Fibroblast of skin of left quadriceps (primary cell): ENCODE data around the gene MLST8.
"Not testable (repeated sequence)": the region's sequence is repeated elsewhere in the genome, so short reads cannot be mapped to it uniquely, and the experiment has no call there.

Experiments used
- DNase-seq, 2 experiments: peaks; one replicate each; pipeline ENCODE4 v3.0.0-alpha.2; 2013; ENCODE audit warnings: low read depth in 2 of 2

MLST8 gene

DNA sequence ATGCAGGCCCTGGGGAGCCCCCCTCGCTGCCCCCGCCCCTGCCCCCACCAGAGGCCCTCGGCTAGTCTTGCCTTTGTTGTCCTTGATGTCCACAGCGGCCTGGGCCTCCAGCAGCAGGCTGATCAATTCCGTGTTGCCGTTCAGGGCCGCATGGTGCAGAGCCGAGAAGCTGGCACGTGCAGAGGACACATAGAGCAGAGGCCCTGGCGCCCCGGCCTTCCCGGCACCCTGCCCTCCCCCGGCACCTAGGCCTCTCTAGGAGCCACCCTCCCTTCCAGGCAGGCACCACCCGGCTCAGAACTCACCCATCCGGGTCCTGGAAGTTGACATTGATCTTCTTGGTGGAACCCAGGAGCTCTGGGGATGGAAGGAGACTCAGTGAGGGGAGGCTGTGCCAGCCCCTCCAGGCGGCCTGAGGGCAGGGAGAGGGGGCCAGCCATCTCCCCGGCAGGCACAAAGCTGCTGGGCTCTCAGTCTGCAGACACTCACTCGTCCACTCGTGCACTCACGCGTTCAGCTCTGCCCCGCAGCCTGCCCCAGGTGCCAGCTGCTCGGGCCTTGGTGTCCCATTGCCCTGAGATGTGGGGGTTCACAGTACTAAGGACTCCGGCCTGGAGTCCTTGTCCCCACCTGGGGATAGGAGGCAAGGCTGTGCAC is 15.1 kb upstream of the MLST8 start:
- DNase-seq, result no peak

- no peak for DNase-seq
These were observed 14.4 kb upstream of the MLST8 start for GRCh38 chr16:2190659-2191445.

- no peak for DNase-seq
These were observed 13.9 kb upstream of the MLST8 start for GRCh38 chr16:2191446-2191706.

DNA sequence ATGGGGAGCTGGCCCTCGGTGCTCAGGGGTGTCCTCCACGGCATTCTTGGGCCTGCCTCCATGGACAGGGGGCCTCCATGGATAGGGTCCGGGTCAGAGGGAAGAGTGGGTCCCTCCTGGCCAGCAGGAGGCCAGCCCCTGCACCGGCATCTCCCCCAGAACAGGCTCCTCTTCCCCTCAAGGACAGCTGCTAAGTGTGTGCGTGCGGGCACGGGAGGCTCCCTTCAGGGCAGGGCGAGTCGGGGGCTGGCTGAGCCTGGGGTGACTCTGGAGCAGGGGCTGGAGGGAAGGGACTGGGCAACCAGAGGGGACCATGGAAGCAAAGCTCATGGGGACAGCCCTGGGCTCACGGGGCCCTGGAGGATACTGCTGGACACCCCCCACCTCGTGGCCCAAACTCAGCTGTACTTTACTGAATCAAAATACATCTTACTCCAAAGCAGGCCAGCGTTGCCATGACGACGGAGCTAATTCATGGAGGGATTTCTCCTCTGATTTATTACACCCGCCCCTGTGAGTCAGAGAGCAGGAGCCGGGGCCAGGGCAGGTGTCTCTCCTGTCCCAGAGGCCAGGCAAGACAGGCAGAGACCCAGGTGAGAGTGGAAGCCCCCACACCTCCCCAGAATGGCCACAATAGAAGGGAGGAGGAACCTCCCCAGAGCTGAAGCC is 11.0 kb upstream of the MLST8 start:
- DNase-seq, result no peak

- no peak for DNase-seq
These were observed 10.4 kb upstream of the MLST8 start for GRCh38 chr16:2194852-2195321.

GRCh38 chr16:2195322-2196161 is 9.7 kb upstream of the MLST8 start:
- no peak for DNase-seq

- DNase-seq, result no peak
These were observed 8.9 kb upstream of the MLST8 start, which contains the start of gene CASKIN1 for GRCh38 chr16:2196162-2196980. TSS of gene CASKIN1 (minus strand) at chr16:2196605. CDS start at chr16:2196432, 173 bp downstream.

DNA sequence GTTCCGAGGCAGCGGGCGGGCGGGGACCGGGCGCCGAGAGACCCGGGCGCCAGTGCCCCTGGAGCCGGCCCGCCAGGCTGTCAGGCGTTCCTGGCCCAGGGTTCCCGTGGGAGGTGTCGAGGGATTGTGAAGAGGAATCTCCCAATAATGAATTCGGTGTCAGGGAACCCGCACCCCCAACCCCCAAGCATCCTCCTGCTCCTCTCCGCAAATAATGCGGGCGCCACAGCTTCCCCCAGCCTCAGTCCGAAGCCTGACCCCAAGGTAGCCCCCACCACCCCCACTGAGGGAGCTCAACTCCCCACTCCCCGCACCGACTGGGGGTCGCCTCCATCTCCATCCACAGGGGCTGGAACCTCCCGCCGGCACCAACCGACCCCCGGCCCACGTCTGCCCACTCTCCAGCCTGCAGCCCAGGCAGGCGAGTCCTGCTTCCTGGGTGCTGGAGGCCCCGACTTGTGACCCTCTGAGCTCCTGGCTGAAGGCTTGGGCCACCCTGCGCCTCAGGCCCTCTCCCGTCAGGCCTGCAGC is 8.2 kb upstream of the MLST8 start:
- DNase-seq, result no peak

DNA sequence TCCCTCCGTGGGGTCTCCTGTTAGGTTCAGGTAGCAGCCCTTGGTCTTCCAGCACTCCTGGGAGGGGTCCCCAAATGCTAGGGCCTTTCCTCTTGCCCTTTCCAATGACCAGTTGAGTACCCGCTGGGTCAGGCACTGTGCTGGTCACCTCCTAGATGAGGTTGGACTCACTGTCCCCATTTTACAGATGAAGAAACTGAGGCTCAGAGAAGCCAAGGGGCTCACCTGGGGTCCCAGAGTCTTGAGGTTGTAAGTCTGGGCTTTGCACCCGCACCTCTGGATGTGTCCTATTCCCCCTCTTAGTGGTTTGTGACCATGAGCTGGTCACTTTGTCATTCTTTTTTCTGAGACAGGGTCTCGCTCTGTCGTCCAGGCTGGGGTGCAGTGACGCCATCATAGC is 7.5 kb upstream of the MLST8 start:
- DNase-seq, result no peak

- no peak for DNase-seq
These were observed 7.0 kb upstream of the MLST8 start for GRCh38 chr16:2198283-2198682.

GRCh38 chr16:2199095-2199494 is 6.2 kb upstream of the MLST8 start:
- DNase-seq, result no peak

- DNase-seq, result no peak
These were observed 5.6 kb upstream of the MLST8 start for GRCh38 chr16:2199621-2200139.

DNA sequence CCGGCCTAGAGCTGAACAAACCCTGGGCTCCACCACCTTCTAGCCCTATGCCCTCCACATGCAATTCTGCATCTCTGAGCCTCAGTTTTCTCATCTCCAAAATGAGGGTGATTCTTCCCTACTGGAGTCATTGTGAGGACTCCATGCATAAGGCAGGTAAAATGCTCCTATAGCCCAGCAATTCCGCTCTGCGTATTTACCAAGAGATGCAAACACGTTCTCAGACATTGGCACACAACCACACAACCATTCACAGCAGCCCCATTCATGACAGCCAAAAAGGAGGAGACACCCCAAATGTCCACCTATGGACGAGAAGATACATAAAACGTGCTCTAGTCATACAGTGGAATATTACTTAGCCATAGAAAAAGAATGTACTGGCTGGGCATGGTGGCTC is 4.9 kb upstream of the MLST8 start:
- DNase-seq, result no peak

- DNase-seq, result not testable (repeated sequence)
These were observed 2.0 kb upstream of the MLST8 start for GRCh38 chr16:2203119-2203688.

DNA sequence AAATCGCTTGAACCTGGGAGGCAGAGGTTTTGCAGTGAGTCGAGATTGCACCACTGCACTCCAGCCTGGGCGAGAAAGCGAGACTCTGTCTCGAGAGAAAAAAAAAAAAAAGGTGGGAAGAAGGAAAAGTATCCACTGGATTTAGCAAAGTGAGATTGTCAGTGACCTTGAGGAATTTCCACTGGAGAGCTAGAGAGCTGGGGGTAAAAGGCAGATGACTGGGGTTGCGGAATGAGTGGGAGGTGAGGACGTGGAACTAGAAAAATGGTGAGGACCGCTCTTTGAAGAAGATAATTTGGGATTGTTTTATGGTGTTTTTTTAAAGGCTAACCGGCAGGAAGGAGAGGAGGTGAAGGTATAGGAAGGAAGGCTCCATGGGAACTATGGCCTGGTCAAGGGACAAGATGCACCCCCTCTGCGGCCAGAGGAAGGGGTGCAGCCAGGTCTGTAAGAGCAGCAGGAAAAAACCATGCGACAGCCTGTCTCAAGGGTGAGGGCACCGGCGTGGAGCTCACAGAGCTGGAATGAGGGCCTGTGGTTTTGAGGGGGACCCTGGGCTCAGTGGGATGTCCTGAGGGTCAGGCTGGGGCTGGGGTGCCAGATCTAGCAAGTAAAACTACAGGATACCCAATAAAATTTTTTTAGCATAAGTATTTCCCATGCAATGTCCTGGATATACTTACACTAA is 694 bp upstream of the MLST8 start:
- DNase-seq, result no peak

DNA sequence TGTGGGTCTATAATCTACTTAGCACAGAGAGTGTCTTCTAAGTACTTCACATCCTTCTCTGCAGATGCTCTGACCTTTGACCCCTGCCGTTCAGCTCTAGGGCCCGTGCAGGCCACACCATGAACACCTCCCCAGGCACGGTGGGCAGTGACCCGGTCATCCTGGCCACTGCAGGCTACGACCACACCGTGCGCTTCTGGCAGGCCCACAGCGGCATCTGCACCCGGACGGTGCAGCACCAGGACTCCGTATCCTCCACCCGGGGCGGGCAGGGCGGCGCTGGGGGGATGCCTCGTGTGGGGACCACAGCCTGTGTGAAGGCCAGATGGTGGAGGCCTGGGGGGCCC is 686 bp downstream of the MLST8 start:
- no peak for DNase-seq

- no peak for DNase-seq
These were observed 1.1 kb downstream of the MLST8 start for GRCh38 chr16:2206420-2206779.

DNA sequence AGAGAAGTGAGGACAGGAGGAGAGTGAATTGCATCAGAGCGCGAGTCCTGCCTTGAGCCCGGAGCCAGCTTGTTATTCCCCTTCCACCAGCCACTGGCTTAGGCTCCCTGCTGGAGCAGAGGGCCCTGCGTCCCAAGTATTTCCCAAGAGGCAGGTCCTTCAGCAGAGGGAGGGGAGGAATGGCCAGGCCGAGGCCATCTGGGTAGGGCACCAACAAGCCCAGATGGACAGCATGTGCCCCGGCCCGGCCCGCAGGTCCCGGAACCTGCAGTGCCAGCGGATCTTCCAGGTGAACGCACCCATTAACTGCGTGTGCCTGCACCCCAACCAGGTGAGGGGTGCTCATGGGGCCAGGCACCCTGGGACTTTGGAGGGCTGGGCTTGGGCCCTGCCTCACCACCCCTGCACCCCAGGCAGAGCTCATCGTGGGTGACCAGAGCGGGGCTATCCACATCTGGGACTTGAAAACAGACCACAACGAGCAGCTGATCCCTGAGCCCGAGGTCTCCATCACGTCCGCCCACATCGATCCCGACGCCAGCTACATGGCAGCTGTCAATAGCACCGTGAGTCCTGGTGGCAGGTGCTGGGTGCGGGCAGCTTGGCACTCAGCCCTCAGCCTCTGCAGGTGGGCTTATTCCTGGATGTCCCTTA is 1.7 kb downstream of the MLST8 start:
- no peak for DNase-seq

DNA sequence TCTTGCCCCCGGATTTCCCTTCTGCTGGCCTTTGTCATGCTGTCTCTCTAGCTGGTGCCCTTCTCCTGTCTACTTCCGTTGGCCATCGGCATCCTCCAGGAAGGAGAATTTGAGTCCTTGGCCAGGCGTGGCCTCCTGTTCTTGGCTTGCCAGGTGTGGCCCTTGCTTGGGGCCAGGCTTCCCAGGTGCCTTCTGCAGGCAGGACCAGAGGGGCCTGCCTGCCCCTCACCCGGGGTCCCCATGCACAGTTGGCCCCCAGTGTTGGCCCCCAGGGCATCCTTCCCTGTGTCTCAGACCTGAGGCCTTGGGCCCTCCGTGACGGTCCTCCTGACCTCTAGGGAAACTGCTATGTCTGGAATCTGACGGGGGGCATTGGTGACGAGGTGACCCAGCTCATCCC is 2.6 kb downstream of the MLST8 start:
- DNase-seq, result no peak
